HG02588 (cell line): ENCODE measurements around the gene PODXL2.
"Not testable (repeated sequence)": the region's sequence is repeated elsewhere in the genome, so short reads cannot be mapped to it uniquely, and the experiment has no call there.

ENCODE experiments used
- ATAC-seq: cut with Tn5 transposase; IDR thresholded peaks from one replicate; pipeline ENCODE4 v1.9.1; 2021; ENCODE audit warnings: mild to moderate bottlenecking, moderate library complexity; ENCODE audit not compliant: unreplicated experiment

PODXL2 gene

GRCh38 chr3:127688416-127689265, 59.7 kb downstream of the PODXL2 start:
- ATAC-seq = no peak

- no peak for ATAC-seq
Measured at GRCh38 chr3:127689266-127689860, 60.4 kb downstream of the PODXL2 start.

DNA sequence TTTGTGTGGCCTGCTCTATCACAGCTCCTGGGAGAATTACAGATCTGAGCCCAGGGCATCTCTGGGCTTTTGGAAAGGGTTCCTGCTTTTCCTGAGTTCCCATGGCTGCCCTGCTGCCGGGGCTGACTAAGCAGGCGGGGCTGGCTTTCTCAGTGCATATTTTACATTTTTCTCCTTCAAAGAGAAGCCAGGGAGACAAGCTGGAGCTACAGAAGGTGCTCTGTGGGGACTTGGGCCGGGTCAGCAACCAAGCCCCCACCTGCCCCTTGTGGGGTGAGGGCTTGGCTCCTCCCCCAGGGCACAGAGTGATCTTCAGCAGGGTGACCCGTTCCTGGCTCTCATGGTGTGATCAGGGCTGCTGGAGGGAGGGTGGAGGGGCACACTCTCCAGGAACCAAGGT, 61.1 kb downstream of the PODXL2 start:
- no peak for ATAC-seq

DNA sequence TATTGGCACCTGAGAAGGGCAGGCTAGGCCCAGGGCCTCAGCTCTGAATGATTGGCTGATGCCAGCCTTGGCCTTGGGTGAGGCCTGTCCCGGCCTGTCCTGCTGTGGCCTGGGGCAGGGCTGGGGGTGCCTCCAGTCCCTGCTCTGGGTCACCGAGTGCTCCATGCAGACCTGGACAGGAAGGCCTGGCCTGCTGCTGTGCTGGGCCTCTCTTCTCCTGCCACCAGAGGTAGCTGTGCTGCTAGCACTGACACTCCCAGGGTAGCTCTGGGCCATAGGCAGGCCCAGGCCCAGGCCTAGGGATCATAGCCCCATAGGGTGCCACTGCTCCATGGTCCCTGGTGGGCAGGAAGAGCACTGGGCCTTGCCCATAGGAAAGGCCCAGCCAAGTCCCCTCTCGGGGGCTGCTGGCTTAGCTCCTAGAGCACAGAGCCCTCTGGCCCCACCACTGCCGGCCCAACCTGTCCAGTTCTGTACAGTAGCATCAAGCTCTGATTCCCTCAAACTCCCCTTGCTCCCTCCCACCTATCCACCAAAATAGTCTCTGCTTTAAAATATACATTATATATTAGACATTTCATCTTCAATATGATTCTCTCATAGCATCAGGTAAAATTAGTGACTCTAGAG, 62.0 kb downstream of the PODXL2 start:
- no peak for ATAC-seq

DNA sequence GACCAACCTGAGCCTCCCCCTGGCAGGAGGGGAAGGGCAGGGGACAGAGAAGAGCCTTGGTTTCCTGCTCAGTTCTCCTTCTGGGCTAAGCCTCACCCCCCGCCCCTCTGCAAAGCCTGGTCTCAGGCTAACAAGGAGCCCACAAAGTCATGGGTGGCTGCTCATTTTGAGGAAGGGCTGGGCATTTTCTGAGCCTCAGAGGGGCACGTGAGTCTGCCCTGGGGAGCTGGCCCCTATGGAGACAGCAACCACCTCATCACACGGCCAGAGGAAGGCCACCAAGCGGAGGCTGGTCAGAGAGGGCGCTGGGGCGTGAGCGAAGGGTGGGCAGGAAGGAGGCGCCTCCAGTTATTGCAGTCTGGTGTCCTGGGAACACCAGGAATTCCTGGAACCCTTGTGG, 62.5 kb downstream of the PODXL2 start:
- ATAC-seq = no peak

DNA sequence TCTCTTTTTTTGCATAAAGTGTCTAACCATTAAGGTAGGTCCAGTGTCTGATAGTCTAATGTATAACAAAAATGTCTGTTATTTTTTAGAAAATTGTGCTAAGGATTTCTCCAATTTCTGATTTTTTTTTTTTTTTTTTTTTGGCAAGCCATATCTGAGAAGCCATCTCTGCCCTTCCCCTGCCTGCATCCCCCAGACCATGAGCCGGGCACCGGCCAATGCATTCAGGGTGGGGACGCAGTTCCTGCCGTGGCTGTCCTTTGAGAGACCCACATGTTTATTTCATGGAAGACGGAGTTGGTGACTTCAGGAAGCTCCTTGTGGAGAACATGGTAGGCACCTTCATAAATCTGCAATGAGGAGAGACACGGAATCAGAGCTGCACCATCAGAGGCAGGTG, 63.0 kb downstream of the PODXL2 start:
- no peak for ATAC-seq

DNA sequence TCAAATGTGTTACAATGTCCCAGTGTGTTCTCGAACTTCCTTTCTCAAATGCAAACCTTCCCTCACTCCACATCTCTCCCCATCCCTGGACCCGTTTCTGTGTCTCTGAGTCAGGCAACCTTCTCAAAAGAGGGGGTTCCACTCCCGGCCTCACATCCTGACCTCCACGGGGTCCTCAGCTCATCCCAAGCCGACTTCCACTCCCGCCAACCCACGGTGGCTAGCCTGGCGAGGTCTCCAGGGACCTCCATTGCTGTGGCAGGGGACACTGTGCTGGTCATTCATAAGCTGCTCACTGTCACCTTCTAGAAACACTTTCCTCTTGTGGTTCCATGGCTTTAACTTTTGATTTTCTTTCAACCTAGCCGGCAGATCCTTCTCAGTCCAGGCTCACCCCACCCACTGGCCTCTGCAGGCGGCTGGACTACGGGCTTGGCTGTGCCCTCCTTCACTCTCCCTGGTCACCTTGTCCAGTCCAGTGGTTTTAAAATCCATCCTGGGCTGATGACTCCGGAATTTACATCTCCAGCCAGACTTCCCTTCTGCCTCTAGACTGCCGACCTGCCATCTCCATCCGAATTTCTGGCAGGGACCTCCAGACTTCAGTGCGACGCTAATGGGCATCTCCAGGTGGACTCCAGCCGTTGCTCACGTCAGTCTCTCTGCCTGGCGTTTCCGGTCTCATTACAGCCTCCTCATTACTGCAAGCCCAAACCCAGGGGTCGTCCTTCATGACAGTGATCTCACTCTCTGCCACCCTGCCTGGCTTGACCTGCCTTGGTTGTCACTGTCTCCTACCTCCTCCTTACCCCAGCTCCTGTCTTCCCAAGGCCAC, 63.7 kb downstream of the PODXL2 start:
- ATAC-seq = no peak

GRCh38 chr3:127693336-127693843, 64.4 kb downstream of the PODXL2 start:
- ATAC-seq = no peak

- ATAC-seq = no peak
Measured at GRCh38 chr3:127694467-127695215, 65.7 kb downstream of the PODXL2 start.

GRCh38 chr3:127697551-127698240, 68.7 kb downstream of the PODXL2 start:
- ATAC-seq = peak; percentile 57

DNA sequence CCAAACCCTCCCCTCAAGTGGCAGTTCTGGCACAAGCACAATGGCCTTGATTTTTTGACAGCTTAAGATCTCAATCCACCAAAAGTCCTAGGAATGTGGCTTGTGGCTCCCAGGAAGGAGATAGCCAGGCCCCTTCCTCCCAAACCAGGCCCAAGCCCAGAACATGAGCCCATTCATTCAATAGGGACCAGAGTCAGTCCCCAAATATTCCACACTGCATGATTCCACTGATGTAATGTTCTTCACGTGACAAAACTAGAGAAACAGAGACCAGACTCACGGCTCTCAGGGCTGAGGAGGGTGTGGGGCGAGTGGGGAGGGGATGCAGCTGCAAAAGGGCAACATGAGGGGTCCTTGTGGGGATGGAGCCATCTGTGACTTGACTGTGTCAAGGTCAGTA, 69.3 kb downstream of the PODXL2 start:
- no peak for ATAC-seq

DNA sequence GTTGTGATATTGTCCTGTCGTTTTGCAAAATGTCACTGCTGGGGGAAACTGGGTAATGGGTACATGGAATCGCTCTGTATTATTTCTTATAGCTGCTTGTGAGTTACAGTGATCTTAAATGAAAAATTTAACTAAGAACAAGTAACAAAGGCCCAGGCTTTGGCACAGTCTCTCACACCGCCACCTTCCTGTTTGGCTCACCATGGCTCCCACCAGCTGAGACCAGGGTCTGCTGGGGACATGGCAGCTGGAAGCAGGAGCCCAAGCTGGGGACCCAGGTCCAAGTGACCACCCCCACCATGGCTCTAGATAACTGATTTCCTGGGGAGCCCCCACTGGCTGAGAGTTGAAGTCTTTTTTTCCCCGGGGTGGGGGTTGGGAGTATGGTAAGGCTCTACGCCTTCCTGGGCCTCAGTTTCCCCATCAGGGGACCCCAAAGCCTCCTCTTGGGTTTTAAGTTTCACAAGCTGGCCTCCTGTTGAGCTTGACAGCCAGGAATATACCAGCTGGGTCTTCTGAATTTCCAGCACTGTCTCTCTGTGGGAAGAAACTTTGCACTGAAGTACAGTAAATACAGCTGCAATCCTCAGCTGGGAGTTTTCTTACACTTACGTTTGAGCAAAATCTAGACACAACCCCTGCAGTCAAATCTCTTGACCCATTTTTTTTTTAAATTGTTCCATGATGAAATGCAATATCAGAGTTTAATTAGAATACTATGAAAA, 69.9 kb downstream of the PODXL2 start:
- no peak for ATAC-seq

DNA sequence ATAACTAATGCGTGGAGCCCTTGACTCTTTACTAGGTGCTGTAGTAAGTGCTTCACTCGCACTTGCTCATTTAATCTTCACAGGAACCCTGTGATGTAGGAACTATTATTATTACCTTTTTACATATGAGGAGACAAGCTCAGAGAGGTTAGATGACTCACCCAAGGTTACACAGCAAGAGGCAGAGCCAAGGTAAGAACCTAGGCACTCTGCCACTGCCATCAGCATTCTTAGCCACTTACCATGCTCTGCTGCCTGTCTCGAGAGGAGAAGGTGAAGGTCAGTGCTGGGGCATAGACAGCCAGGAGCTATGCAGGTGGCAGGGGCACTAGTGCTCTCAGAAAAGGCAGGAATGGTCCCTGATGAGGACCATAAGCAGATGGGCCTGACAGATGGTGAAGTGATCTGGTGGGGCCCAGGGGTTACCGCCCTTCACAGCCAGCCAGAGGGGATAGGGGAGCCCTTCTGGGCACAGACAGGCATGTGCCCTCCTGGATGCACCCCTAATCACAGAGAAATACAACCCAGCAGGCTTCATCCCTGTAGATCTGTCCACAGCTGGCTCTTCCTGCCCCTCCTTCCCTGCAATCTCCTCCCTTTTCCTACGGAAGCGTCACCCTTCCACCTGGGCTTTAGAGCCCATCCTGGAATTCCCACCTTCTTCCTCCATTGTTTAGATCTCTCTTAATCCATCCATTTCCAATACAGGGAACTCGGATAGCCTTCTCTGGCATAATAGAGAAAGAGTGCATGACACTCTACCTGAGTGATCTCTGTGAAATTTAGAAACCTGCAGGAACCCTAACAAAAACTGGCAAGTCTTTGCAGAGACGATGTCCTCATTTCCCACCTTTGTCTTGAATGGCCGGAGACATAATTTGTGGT, 70.7 kb downstream of the PODXL2 start:
- no peak for ATAC-seq

DNA sequence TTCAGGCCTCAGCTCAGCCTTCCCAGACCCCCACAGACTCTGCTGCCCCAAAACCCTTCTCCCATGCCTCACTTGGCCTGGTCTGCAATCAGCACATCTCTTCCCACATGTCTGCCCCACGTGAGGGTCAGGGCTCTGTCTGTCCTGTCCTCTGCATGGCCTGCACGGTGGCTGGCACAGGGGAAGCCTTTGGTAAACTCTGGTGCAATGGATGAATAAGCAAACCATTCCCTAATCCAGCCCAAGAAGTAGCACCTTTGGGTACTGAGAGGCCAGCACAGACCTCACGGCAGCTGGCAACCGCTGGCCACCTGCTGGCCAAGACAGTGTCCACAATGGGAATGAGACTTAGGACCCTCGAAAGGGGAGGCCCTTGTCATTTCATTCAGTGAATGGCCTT, 71.4 kb downstream of the PODXL2 start:
- no peak for ATAC-seq

GRCh38 chr3:127701280-127701911, 72.4 kb downstream of the PODXL2 start:
- no peak for ATAC-seq

DNA sequence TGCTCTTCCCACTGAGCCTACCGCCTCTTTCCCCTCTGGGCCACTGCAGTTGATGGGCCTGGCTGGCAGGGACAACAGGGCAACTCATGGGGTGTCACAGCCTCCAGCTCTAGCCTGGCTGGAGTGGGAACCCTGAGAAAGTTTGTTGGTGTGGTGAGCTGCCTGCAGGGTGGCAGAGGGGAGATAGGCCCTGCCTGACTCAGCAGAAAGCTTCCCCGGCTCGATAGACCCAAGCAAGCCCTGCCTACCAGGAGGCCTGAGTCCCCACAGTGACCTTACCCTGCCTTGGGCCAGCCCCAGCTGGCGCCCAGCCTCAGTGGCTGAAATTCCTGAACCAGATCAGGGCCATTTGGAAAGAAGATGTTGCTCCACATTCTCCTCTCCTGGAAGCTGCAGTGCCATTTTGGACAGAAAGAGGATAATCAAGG, 73.2 kb downstream of the PODXL2 start:
- ATAC-seq = no peak

- ATAC-seq = not testable (repeated sequence)
Measured at GRCh38 chr3:127704840-127705239, 75.9 kb downstream of the PODXL2 start.

GRCh38 chr3:127706312-127706711, 77.3 kb downstream of the PODXL2 start:
- ATAC-seq = no peak
